HT1080 (cell line): ENCODE measurements around the gene SAMD11. TPM values are rescaled to one million over a fixed set of nuclear protein-coding genes. Genes with fewer than 3 reads are reported as not detected.

Experiments
- DNase-seq: peaks from one replicate; pipeline ENCODE4 v3.0.0-alpha.2; 2015; ENCODE audit warnings: low read depth
- small RNA-seq: library from RNA; depleted of rRNA; stranded (forward); fragments of <200 nt; gene quantifications from one replicate; pipeline ENCODE3, GENCODE V24; 2014
- total RNA-seq: library from RNA; depleted of rRNA; stranded (reverse); fragments of >200 nt; shearing (Covaris generic); gene quantifications from 2 replicates; pipeline ENCODE4 v1.2.3, GENCODE V29; 2014; rRNA removed

Gene SAMD11
- total RNA-seq, 1 experiment from 2014 or later: 0.50 TPM

DNA sequence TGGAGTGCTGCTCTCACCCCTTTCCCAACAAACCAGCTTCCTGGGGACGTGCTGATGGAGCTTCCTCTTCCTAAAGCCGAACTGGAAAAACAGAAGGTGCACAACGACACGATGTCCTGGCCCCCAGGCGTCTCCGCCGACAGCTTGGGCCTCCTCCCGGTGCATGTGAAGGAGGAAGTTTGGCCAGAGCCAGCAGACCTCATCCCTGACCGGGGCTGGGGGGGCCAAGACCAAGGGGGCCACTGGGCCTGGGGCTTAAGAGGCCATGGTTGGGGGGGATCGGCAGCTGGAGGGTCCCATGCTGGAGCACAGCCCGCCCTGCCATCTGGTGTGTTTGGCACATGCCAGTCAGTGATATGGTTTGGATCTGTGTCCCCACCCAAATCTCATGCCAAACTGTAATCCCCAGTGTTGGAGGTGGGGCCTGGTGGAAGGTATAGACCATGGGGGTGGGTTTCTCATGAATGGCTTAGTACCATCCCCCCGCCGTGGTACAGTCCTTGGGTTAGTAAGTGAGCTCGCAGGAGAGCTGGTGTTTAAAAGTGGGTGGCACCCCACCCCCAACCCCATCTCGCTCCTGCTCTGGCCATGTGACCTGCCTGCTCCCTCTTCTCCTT, 69.8 kb downstream of the SAMD11 start:
- no peak for DNase-seq

Small RNAs within 50 kb of the gene (small RNA-seq; reads per million reads assigned to genes)
- not detected for gene AL645608.4

Other genes with a start within 250 kb of the SAMD11 start
- not detected in 2 replicates for gene OR4F16, start 237.3 kb upstream of the SAMD11 start, total RNA-seq
- 312 and 330 TPM in 2 replicates for gene NOC2L, start 35.3 kb downstream of the SAMD11 start, total RNA-seq
- gene KLHL17, start 36.7 kb downstream of the SAMD11 start, total RNA-seq: 10.7 and 12.6 TPM in 2 replicates
- gene PLEKHN1, start 42.6 kb downstream of the SAMD11 start, total RNA-seq: 2.5 and 3.3 TPM in 2 replicates
- 0.50 TPM in 1 of 2 replicates, not detected in the other for gene PERM1, start 58.2 kb downstream of the SAMD11 start, total RNA-seq
- 3.5 and 7.6 TPM in 2 replicates for gene HES4, start 76.2 kb downstream of the SAMD11 start, total RNA-seq
- 48.6 and 53.3 TPM in 2 replicates for gene ISG15, start 89.6 kb downstream of the SAMD11 start, total RNA-seq
- gene AGRN, start 96.2 kb downstream of the SAMD11 start, total RNA-seq: 89.9 and 101 TPM in 2 replicates
- gene RNF223, start 150.4 kb downstream of the SAMD11 start, total RNA-seq: not detected in 2 replicates
- gene C1orf159, start 192.2 kb downstream of the SAMD11 start, total RNA-seq: 17.8 and 19.8 TPM in 2 replicates
- gene TTLL10, start 250.0 kb downstream of the SAMD11 start, total RNA-seq: not detected in 2 replicates